ENCODE measurements around the gene MTERF4.

The MTERF4 gene

GRCh38 chr2:241068136-241068941, 33.7 kb downstream of the MTERF4 start:
- no peak for FAIRE-seq

- FAIRE-seq: no peak
These were observed 34.5 kb downstream of the MTERF4 start for GRCh38 chr2:241067501-241068135.

- FAIRE-seq: no peak
These were observed 35.2 kb downstream of the MTERF4 start for GRCh38 chr2:241066893-241067341.

GRCh38 chr2:241066171-241066892, 35.8 kb downstream of the MTERF4 start:
- no peak for FAIRE-seq

- FAIRE-seq: no peak
These were observed 36.7 kb downstream of the MTERF4 start for GRCh38 chr2:241065355-241065803.

- FAIRE-seq: no peak
These were observed 37.2 kb downstream of the MTERF4 start for GRCh38 chr2:241064802-241065354.

GRCh38 chr2:241064008-241064801, 37.9 kb downstream of the MTERF4 start:
- FAIRE-seq: no peak

- no peak for FAIRE-seq
These were observed 38.5 kb downstream of the MTERF4 start for GRCh38 chr2:241063587-241063986.

GRCh38 chr2:241063093-241063551, 39.0 kb downstream of the MTERF4 start:
- no peak for FAIRE-seq

GRCh38 chr2:241062389-241063092, 39.5 kb downstream of the MTERF4 start:
- no peak for FAIRE-seq

- FAIRE-seq: no peak
These were observed 40.8 kb downstream of the MTERF4 start for GRCh38 chr2:241061275-241061674.

- no peak for FAIRE-seq
These were observed 48.4 kb downstream of the MTERF4 start for GRCh38 chr2:241053576-241054251.

- no peak for FAIRE-seq
These were observed 49.3 kb downstream of the MTERF4 start for GRCh38 chr2:241052677-241053360.

- no peak for FAIRE-seq
These were observed 50.3 kb downstream of the MTERF4 start for GRCh38 chr2:241051578-241052487.

GRCh38 chr2:241050624-241051577, 51.2 kb downstream of the MTERF4 start:
- no peak for FAIRE-seq

- FAIRE-seq: no peak
These were observed 52.1 kb downstream of the MTERF4 start for GRCh38 chr2:241049739-241050623.

- FAIRE-seq: no peak
These were observed 53.1 kb downstream of the MTERF4 start for GRCh38 chr2:241048949-241049343.

All from TTC549 (cell line).